Esophagus squamous epithelium (tissue), 5 donors: ENCODE results near the gene LRRC74B. TPM values are rescaled to one million over a fixed set of nuclear protein-coding genes. Genes with fewer than 3 reads are reported as not detected.

Experiments
- DNase-seq: peaks from one replicate; lab custom pipeline; 2025; lab: John Stamatoyannopoulos, UW
- H3K27ac ChIP-seq, 4 donors: fragments of 200-600 bp; sonication (generic); one replicate each; pipeline ENCODE4 v1.5.1; 2016 to 2019; ENCODE audit warnings: mild to moderate bottlenecking in 1 of 4
- H3K27me3 ChIP-seq, 4 donors: fragments of 200-600 bp; sonication (generic); 1 replicate in 3 of 4; 2 replicates in 1 of 4; pipeline versions ENCODE4 v1.5.1 to v1.6.0; 2017 to 2021; ENCODE audit warnings: antibody characterized with exemption in 1 of 4
- H3K36me3 ChIP-seq, 3 donors: fragments of 200-600 bp; sonication (generic); one replicate each; pipeline ENCODE4 v1.5.1; 2016 to 2019
- H3K4me1 ChIP-seq, 3 donors: fragments of 200-600 bp; sonication (generic); one replicate each; pipeline ENCODE4 v1.5.1; 2017 to 2019
- H3K4me3 ChIP-seq, 4 donors: fragments of 200-600 bp; sonication (generic); 1 replicate in 3 of 4; 2 replicates in 1 of 4; pipeline ENCODE4 v1.5.1; 2016 to 2019; ENCODE audit warnings: mild to moderate bottlenecking in 2 of 4, moderate library complexity in 1 of 4
- H3K9me3 ChIP-seq, 3 donors: fragments of 200-600 bp; sonication (generic); one replicate each; pipeline ENCODE4 v1.5.1; 2016 to 2019
- POLR2A ChIP-seq, 4 donors: fragments of 450-650 bp; IDR thresholded peaks; one replicate each; pipeline ENCODE4 v1.6.1; 2017; ENCODE audit warnings: antibody characterized with exemption in 4 of 4, mild to moderate bottlenecking in 4 of 4, moderate library complexity in 3 of 4
- WGBS, 2 donors: methylation state at CpG; one replicate each; pipeline ENCODE4 v1.1.5; 2018; 5-methylcytosine and 5-hydroxymethylcytosine counted together
- intact Hi-C: fragments of 100-400 bp; cut with DNase I; formaldehyde crosslinking; loops from one replicate; pipeline ENCODE4 v1.15.0; 2022
- total RNA-seq, 4 donors: library from RNA; depleted of rRNA; stranded (reverse); fragments of >200 nt; gene quantifications; one replicate each; pipeline ENCODE4 v1.1.0, GENCODE V29; 2016
- TF ChIP-seq, protein P1 (sequence below), 6 experiments: fragments of 450-650 bp in 4 of 6; fragments of 200-600 bp in 2 of 6; sonication (generic) in 2 of 6; IDR thresholded peaks; one replicate each; pipeline ENCODE4 v1.5.1; 2016 to 2019; ENCODE audit warnings: antibody characterized with exemption in 6 of 6, mild to moderate bottlenecking in 4 of 6, moderate library complexity in 4 of 6
- donor health status: DM: yes; HTN: yes; CAD: no.

The LRRC74B gene
- total RNA-seq, 4 donors from 2014 or later: 0.04 TPM; not detected in 3

DNA sequence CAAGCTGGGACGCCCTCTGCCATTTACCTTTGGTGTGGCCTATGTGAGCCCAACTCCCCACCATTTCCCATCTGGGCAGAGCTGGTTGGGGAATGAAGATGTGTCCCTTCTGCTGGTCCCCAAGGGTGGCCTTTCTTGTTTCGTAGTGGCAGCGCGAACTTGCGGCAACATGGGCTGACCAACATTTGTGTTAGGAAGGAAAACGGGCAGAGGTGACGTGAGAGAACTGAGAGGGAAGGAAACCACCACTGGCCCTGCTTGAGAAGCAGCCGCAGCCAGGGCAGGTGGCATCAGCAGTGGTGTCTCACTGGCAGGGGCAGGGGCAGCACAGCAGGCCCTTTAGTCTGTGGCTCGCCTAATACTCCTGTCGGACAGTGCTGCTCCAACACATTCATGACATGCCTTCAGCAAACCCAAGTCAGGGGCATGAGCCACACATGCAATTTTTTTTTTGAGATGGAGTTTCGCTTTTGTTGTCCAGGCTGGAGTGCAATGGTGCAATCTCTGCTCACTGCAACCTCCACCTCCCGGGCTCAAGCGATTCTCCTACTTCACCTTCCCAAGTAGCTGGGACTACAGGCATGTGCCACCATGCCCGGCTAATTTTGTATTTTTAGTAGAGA is 29.9 kb downstream of the LRRC74B start:
- Histone ChIP-seq H3K27ac (no peak overlapping the region), H3K36me3 (no peaks in the 10 kb centered on the region), H3K9me3 (no peaks in the 10 kb centered on the region), H3K4me1 (peaks cover 0 to 26% (median 7%) of the 10 kb centered on the region in 3 donors), H3K27me3 (peaks cover 0 to 15% (median 0%) of the 10 kb centered on the region in 4 donors), H3K4me3 (no peak overlapping the region)
- no peak for TF ChIP-seq POLR2A (IDR thresholded peaks at IDR 0.05)
- TF ChIP-seq, protein P1, sequence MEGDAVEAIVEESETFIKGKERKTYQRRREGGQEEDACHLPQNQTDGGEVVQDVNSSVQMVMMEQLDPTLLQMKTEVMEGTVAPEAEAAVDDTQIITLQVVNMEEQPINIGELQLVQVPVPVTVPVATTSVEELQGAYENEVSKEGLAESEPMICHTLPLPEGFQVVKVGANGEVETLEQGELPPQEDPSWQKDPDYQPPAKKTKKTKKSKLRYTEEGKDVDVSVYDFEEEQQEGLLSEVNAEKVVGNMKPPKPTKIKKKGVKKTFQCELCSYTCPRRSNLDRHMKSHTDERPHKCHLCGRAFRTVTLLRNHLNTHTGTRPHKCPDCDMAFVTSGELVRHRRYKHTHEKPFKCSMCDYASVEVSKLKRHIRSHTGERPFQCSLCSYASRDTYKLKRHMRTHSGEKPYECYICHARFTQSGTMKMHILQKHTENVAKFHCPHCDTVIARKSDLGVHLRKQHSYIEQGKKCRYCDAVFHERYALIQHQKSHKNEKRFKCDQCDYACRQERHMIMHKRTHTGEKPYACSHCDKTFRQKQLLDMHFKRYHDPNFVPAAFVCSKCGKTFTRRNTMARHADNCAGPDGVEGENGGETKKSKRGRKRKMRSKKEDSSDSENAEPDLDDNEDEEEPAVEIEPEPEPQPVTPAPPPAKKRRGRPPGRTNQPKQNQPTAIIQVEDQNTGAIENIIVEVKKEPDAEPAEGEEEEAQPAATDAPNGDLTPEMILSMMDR (IDR thresholded peaks at IDR 0.05): no peak
- WGBS, 2 donors: 80 to 83% methylated on average over 4 to 10 of the region's 14 CpGs
- no peak for DNase-seq
- intact Hi-C loops: no loop called here

DNA sequence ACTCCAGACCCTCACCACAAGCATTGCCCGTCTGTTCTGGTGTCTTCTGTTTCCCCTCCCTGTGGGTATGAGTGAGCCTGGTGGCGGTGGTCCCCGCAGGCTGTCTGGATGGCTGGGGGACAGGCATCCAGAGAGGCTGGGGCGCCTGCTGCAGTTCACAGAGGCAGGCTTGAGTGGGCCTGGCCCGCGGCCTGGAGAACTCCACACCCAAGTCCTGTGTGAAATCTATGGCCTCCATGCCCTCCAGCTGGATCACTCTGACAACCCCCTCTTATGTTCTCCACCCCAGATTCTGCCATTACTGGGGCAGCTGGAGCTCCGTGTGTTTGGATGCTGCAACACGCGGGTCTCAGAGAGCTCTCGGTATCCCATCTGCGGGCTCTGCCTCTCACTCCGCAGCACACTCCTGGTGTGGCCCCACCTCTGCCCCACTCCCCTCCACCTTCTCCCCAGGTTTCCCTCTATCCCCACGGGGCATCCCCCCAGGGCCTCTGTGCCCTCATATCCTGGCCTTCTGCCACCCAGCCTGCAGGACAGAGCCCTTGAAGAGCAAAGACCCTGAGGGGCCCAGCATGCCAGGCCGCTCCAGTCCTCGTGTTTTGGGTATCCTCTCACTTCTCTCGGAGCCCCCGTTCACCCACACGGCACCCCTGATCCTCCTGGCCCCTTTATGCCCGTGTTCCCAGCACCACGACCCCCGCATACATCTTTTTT is 31.3 kb downstream of the LRRC74B start:
- H3K9me3 ChIP-seq: no peaks in the 10 kb centered on the region
- no peak overlapping the region for H3K4me3 ChIP-seq
- H3K27ac ChIP-seq: no peak overlapping the region
- H3K27me3 ChIP-seq: peaks cover 0 to 15% (median 0%) of the 10 kb centered on the region in 4 donors
- DNase-seq: no peak
- WGBS, 2 donors: 77 to 79% methylated on average over 14 to 17 of the region's 21 CpGs
- no peaks in the 10 kb centered on the region for H3K36me3 ChIP-seq
- intact Hi-C loops: no loop called here
- H3K4me1 ChIP-seq: peaks cover 0 to 19% (median 7%) of the 10 kb centered on the region in 3 donors
- no peak for TF ChIP-seq POLR2A (IDR thresholded peaks at IDR 0.05)
- TF ChIP-seq, protein P1 (IDR thresholded peaks at IDR 0.05): no peak

DNA sequence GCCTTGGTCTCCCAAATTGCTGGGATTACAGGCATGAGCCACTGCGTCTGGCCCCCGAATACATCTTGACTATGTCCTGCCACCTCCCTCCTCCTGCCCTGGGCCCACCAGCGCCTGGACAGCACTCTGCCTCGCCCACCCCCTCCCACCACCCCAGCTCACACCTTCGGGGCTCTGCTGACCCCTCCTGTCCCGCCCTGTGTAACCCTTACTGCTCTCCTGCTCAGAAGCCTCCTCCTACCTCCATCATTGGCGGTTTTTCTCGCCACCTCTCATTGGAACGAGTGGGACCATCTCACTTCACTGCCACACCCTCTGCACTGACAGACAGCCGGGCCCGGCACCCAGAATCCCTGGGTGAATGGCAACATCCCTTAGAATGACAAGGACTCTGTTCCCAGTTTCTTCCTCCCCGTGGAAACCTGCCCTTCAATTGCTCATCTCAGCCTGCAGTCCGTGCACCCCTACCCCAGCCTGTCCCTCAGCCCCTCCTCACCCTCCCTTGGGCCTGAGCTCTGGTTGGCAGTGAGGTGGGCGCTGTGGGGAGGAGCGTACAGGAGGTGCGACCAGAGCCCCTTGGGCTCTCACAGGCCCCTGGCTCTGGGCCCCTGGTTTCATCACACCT is 32.2 kb downstream of the LRRC74B start:
- WGBS, 2 donors: 55 to 70% methylated on average over 8 to 12 of the region's 16 CpGs
- H3K4me1 ChIP-seq: peaks cover 0 to 11% (median 7%) of the 10 kb centered on the region in 3 donors
- no peak for DNase-seq
- H3K27ac ChIP-seq: no peak overlapping the region
- no peaks in the 10 kb centered on the region for H3K9me3 ChIP-seq
- H3K27me3 ChIP-seq: peaks cover 0 to 15% (median 0%) of the 10 kb centered on the region in 4 donors
- TF ChIP-seq, protein P1 (IDR thresholded peaks at IDR 0.05): no peak
- TF ChIP-seq POLR2A (IDR thresholded peaks at IDR 0.05): no peak
- intact Hi-C loops: no loop called here
- no peaks in the 10 kb centered on the region for H3K36me3 ChIP-seq
- no peak overlapping the region for H3K4me3 ChIP-seq

DNA sequence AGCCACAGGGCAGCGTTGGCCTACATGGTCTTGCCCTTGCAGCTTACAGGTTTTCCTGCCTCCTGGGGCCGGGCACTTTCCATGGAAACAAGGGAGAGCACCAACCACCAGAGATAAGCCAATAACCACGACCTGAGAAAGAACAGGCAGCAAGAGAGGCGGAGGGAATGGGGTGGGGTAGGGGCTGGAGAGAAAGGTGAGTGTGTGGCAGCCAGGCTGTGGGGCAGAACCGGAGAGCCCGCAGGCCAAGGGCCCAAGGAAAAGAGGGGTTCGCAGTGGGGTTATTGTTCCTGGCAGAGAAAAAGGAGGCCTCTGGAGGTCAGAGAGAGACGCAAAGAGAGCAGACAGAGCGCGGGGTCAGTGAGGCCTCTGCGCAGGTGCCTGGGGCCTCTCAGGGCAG is 33.2 kb downstream of the LRRC74B start:
- 84 to 85% methylated on average over 8 to 11 of the region's 11 CpGs for WGBS, 2 donors
- DNase-seq: no peak

More for the DNA sequence above, 33.2 kb downstream of the LRRC74B start:
- H3K4me3 ChIP-seq: no peak overlapping the region
- no peak overlapping the region for H3K27ac ChIP-seq
- no peaks in the 10 kb centered on the region for H3K36me3 ChIP-seq
- peaks cover 0 to 15% (median 0%) of the 10 kb centered on the region in 4 donors for H3K27me3 ChIP-seq
- intact Hi-C loops: no loop called here
- H3K9me3 ChIP-seq: no peaks in the 10 kb centered on the region
- peaks cover 0 to 1% (median 0%) of the 10 kb centered on the region in 3 donors for H3K4me1 ChIP-seq
- TF ChIP-seq POLR2A (IDR thresholded peaks at IDR 0.05): no peak
- TF ChIP-seq, protein P1 (IDR thresholded peaks at IDR 0.05): no peak
